Uterus (tissue), 2 donors: ENCODE measurements around the gene INSRR.

Source experiments
- POLR2A ChIP-seq, 2 donors: fragments of 450-650 bp; IDR thresholded peaks; one replicate each; pipeline ENCODE4 v1.6.1; 2016; ENCODE audit warnings: antibody characterized with exemption in 2 of 2, mild to moderate bottlenecking in 1 of 2, moderate library complexity in 1 of 2
- TF ChIP-seq, protein P1 (sequence below), 4 experiments: fragments of 200-600 bp in 2 of 4; fragments of 450-650 bp in 2 of 4; sonication (generic) in 2 of 4; IDR thresholded peaks; one replicate each; pipeline ENCODE4 v1.5.1; 2016 to 2019; ENCODE audit warnings: antibody characterized with exemption in 4 of 4, mild to moderate bottlenecking in 2 of 4, moderate library complexity in 1 of 4

DNA sequence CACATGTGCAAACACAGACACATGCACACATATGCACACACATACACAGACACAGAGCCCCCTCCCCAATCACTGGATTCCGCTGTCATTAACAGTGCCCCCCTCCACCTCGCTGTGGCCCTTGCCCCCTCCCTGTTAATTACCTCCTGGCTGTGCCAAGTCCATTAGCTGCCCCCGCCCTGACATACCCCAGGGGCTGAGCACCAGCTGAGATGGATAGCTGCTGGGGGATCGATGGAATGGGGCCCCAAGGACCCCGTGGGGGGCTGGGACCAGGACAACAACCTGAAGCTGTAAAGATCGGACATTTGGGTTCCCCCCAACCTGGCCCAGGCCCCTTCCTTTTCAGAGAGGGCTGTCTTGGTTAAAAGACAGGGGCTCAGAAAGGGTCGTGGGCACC, 25.0 kb upstream of the INSRR start:
- no peak for TF ChIP-seq POLR2A (IDR thresholded peaks at IDR 0.05)
- TF ChIP-seq, protein P1, sequence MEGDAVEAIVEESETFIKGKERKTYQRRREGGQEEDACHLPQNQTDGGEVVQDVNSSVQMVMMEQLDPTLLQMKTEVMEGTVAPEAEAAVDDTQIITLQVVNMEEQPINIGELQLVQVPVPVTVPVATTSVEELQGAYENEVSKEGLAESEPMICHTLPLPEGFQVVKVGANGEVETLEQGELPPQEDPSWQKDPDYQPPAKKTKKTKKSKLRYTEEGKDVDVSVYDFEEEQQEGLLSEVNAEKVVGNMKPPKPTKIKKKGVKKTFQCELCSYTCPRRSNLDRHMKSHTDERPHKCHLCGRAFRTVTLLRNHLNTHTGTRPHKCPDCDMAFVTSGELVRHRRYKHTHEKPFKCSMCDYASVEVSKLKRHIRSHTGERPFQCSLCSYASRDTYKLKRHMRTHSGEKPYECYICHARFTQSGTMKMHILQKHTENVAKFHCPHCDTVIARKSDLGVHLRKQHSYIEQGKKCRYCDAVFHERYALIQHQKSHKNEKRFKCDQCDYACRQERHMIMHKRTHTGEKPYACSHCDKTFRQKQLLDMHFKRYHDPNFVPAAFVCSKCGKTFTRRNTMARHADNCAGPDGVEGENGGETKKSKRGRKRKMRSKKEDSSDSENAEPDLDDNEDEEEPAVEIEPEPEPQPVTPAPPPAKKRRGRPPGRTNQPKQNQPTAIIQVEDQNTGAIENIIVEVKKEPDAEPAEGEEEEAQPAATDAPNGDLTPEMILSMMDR (IDR thresholded peaks at IDR 0.05) = no peak
